22Rv1 (cell line): ENCODE data around the gene FHOD1.

ENCODE experiments used
- CTCF ChIP-seq: fragments of 450-650 bp; IDR thresholded peaks from 2 replicates; pipeline ENCODE4 v1.5.1; 2017; ENCODE audit warnings: mild to moderate bottlenecking
- ZFX ChIP-seq: fragments of 450-650 bp; IDR thresholded peaks from 2 replicates; pipeline ENCODE4 v1.6.1; 2017; ENCODE audit warnings: antibody characterized with exemption, borderline replicate concordance

GRCh38 chr16:67199808-67200198 is 47.5 kb downstream of the FHOD1 start:
- peak; percentile 71 for TF ChIP-seq CTCF
- TF ChIP-seq ZFX: no peak
